Endothelial cell of umbilical vein (primary cell): ENCODE results near the gene COL8A1. TPM values are rescaled to one million over a fixed set of nuclear protein-coding genes. Genes with fewer than 3 reads are reported as not detected.

Experiments
- BruUV-seq: library from RNA; stranded (reverse); fragments of 400-500 nt; replicated peaks from 2 replicates; lab custom pipeline; 2021; lab: Mats Ljungman, UMichigan
- CTCF ChIA-PET: fragments of 300-600, 350-600 bp; sonication (Branson Sonifier 250); formaldehyde crosslinking; loops from one replicate; lab custom pipeline; 2021; ENCODE audit warnings: antibody characterized with exemption, inconsistent platforms; lab: Charles Lee
- POLR2A ChIA-PET: fragments of 300-600, 350-600 bp; sonication (Branson Sonifier 250); formaldehyde crosslinking; loops from one replicate; lab custom pipeline; 2021; ENCODE audit warnings: antibody characterized with exemption, inconsistent platforms; lab: Charles Lee
- DNase-seq: peaks from one replicate; pipeline ENCODE4 v3.0.0-alpha.2; 2011; ENCODE audit warnings: low read depth, low spot score
- FAIRE-seq: peaks from 2 replicates; lab custom pipeline; 2011; peaks lifted over from hg19 to GRCh38; lab: Jason Lieb, UNC
- H2AFZ ChIP-seq: 2 replicates; pipeline ENCODE4 v1.6.0; 2012; ENCODE audit warnings: low read depth, low read length, control low read depth, inconsistent platforms
- H3K27ac ChIP-seq: 2 replicates; pipeline ENCODE4 v1.5.1; 2011; ENCODE audit warnings: low read depth, mild to moderate bottlenecking, control low read depth, low read length, moderate library complexity; ENCODE audit not compliant: insufficient read depth
- H3K27me3 ChIP-seq, 2 experiments: 2 replicates each; pipeline versions ENCODE4 v1.6.0 to v1.6.1; 2011; ENCODE audit warnings: low read length in 2 of 2, mixed read lengths in 1 of 2; ENCODE audit not compliant: control insufficient read depth in 2 of 2, insufficient read depth in 2 of 2
- H3K36me3 ChIP-seq, 2 experiments: 2 replicates in 1 of 2; 3 replicates in 1 of 2; pipeline ENCODE4 v1.5.1; 2011; ENCODE audit warnings: low read length in 2 of 2, mild to moderate bottlenecking in 1 of 2, moderate library complexity in 1 of 2; ENCODE audit not compliant: control insufficient read depth in 2 of 2, insufficient read depth in 2 of 2; ENCODE audit errors: extremely low read depth in 1 of 2
- H3K4me1 ChIP-seq: 3 replicates; pipeline ENCODE4 v1.5.1; 2011; ENCODE audit warnings: mild to moderate bottlenecking, low read length; ENCODE audit not compliant: control insufficient read depth, insufficient read depth; ENCODE audit errors: extremely low read depth
- H3K4me2 ChIP-seq: 2 replicates; pipeline ENCODE4 v1.6.1; 2011; ENCODE audit warnings: low read length, control low read depth, mixed read lengths; ENCODE audit not compliant: insufficient read depth
- H3K4me3 ChIP-seq, 3 experiments: fragments of 200-600 bp in 1 of 3; sonication (generic), shearing (Covaris generic) in 1 of 3; replicated peaks in 1 of 3; 2 replicates each; pipeline ENCODE4 v1.5.1; 2011 to 2016; ENCODE audit warnings: control low read depth in 3 of 3, low read length in 3 of 3, mild to moderate bottlenecking in 2 of 3, inconsistent platforms in 1 of 3, low read depth in 1 of 3, moderate library complexity in 1 of 3; ENCODE audit not compliant: insufficient read depth in 1 of 3
- H3K79me2 ChIP-seq: 2 replicates; pipeline ENCODE4 v1.6.0; 2012; ENCODE audit warnings: low read length, inconsistent platforms; ENCODE audit not compliant: control insufficient read depth, insufficient read depth
- H3K9ac ChIP-seq: replicated peaks from 2 replicates; pipeline ENCODE3; 2011; ENCODE audit warnings: low read length, control low read depth; ENCODE audit not compliant: insufficient read depth; ENCODE audit errors: extremely low read depth
- H3K9me1 ChIP-seq: replicated peaks from 3 replicates; pipeline ENCODE4 v1.6.0; 2011; ENCODE audit warnings: mild to moderate bottlenecking, low read length; ENCODE audit not compliant: control insufficient read depth, insufficient read depth; ENCODE audit errors: extremely low read depth
- H3K9me3 ChIP-seq: replicated peaks from 2 replicates; pipeline ENCODE4 v1.5.1; 2012; ENCODE audit warnings: low read length, inconsistent platforms; ENCODE audit not compliant: control insufficient read depth, insufficient read depth
- H4K20me1 ChIP-seq: replicated peaks from 2 replicates; pipeline ENCODE3; 2011; ENCODE audit warnings: mild to moderate bottlenecking, low read length; ENCODE audit not compliant: control insufficient read depth, insufficient read depth; ENCODE audit errors: extremely low read depth
- EZH2 ChIP-seq: IDR thresholded peaks from 2 replicates; pipeline ENCODE4 v1.6.1; 2012; ENCODE audit warnings: borderline replicate concordance, low read depth, mild to moderate bottlenecking, moderate library complexity, low read length, inconsistent platforms; ENCODE audit not compliant: severe bottlenecking
- FOS ChIP-seq: IDR thresholded peaks from 2 replicates; pipeline ENCODE4 v1.6.1; 2011; ENCODE audit warnings: mild to moderate bottlenecking, low read length, moderate library complexity, borderline replicate concordance; ENCODE audit not compliant: insufficient read depth
- GATA2 ChIP-seq: IDR thresholded peaks from 2 replicates; pipeline ENCODE4 v1.7.0; 2011; ENCODE audit warnings: low read depth, mild to moderate bottlenecking, moderate library complexity, mixed read lengths, low read length; ENCODE audit not compliant: insufficient read length, insufficient read depth
- JUN ChIP-seq: IDR thresholded peaks from 2 replicates; pipeline ENCODE4 v1.6.1; 2011; ENCODE audit warnings: borderline replicate concordance, low read depth; ENCODE audit not compliant: insufficient read length, insufficient read depth
- MYC ChIP-seq: IDR thresholded peaks from one replicate; pipeline ENCODE4 v1.6.1; 2011; ENCODE audit warnings: mild to moderate bottlenecking, low read depth, low read length
- POLR2A ChIP-seq: IDR thresholded peaks from 2 replicates; pipeline ENCODE4 v1.6.1; 2012; ENCODE audit warnings: low read depth, mild to moderate bottlenecking, control low read depth, low read length
- POLR2AphosphoS5 ChIP-seq: IDR thresholded peaks from 2 replicates; pipeline ENCODE4 v1.6.1; 2012; ENCODE audit warnings: low read depth, mild to moderate bottlenecking, control low read depth, low read length, moderate library complexity; ENCODE audit not compliant: insufficient read depth
- dilution Hi-C: fragments of 300-500 bp; cut with MboI; formaldehyde crosslinking; loops from one replicate; pipeline ENCODE4 v1.15.0; 2019; ENCODE audit warnings: low sequenced_read_pairs; ENCODE audit not compliant: extremely low pct_ligation_motif_present
- intact Hi-C: fragments of 100-400 bp; cut with micrococcal nuclease; formaldehyde crosslinking; loops from one replicate; pipeline ENCODE4 v1.10.0; 2022
- polyA plus RNA-seq, 4 experiments: library from polyadenylated mRNA; depleted of rRNA in 3 of 4; stranded (reverse) in 3 of 4; unstranded in 1 of 4; fragments of >200 nt; gene quantifications; 2 replicates each; pipeline versions ENCODE4 v1.2.1 to v1.2.3, GENCODE V29; 2011 to 2012; ENCODE audit warnings: missing spikeins in 1 of 4
- total RNA-seq: library from RNA; stranded (reverse); gene quantifications from 2 replicates; pipeline ENCODE4 v1.2.3, GENCODE V29; 2021
- TF ChIP-seq, protein P1 (sequence below), 2 donors: IDR thresholded peaks; 1 replicate in 1 of 2; 2 replicates in 1 of 2; pipeline ENCODE4 v1.5.1; 2011; ENCODE audit warnings: low read length in 2 of 2, mild to moderate bottlenecking in 2 of 2, moderate library complexity in 2 of 2, control low read depth in 1 of 2, inconsistent platforms in 1 of 2, low read depth in 1 of 2; ENCODE audit not compliant: insufficient read depth in 1 of 2; ENCODE audit errors: extremely low read depth in 1 of 2
- TF ChIP-seq, protein P2 (sequence below): IDR thresholded peaks from 2 replicates; pipeline ENCODE4 v1.6.1; 2011; ENCODE audit not compliant: insufficient read depth, insufficient read length

Gene COL8A1
- total and polyA plus RNA-seq, 2 donors (not counting 3 experiments of a cell fraction or from before 2014, with no cell fraction given) = 358 to 634 TPM

DNA sequence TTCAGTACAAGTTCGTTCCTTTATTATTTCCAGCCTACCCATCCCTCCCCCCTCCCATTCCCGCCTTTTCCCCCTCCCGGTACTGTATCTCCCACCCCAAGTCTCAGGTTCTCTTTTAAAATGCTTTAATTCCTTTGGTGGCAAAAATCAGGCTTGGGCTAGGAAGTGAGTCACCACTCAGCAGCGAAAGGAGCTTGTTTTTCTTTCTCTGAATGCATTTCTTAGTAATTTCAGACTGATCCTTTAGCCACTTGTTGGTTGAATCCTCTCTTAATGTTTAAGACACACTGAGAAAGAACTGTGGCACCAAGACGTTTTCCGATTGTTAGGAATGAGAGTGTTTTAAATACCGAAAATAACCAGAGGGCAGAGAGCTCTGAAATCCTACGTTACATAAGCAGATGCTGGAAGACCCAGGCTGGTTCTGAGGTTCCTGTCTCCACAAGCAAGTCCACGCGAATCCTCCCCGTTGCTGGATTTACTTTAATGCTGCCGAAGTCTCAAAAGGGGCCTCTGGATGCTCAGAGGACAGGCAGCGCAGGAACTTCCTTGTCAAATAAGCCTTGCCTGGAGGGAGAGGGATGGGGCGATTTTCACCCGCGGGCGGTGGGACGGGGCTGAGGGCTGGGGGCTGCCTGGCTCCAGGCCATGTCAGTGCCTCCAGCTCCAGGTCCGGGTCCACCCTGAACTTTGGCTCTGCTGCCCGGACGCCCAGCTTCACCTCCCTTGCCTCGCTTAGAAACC, 854 bp upstream of the COL8A1 start:
- Histone ChIP-seq H3K9me1 (no peaks in the 10 kb centered on the region), H3K9ac (peak overlapping the region; percentile 99), H3K4me1 (peaks cover 65% of the 10 kb centered on the region), H3K27me3 (no peaks in the 10 kb centered on the region), H3K36me3 (peaks cover 0 to 2% of the 10 kb centered on the region in 2 experiments), H3K27ac (peak overlapping the region; percentile 100), H2AFZ (peak overlapping the region; percentile 16), H3K79me2 (peaks cover 49% of the 10 kb centered on the region), H3K9me3 (no peaks in the 10 kb centered on the region), H3K4me2 (peak overlapping the region; percentile 97), H4K20me1 (no peaks in the 10 kb centered on the region), H3K4me3 (peak overlapping the region; percentile 90 to 94 (median 91))
- CTCF ChIA-PET = interaction anchor here (0.6 to 5.1 kb wide), 40 partner anchors 8 to 819 kb away, joined by 3 to 58 read pairs (median 4); no protein-coding TSS in a partner anchor
- TF ChIP-seq, protein P1, sequence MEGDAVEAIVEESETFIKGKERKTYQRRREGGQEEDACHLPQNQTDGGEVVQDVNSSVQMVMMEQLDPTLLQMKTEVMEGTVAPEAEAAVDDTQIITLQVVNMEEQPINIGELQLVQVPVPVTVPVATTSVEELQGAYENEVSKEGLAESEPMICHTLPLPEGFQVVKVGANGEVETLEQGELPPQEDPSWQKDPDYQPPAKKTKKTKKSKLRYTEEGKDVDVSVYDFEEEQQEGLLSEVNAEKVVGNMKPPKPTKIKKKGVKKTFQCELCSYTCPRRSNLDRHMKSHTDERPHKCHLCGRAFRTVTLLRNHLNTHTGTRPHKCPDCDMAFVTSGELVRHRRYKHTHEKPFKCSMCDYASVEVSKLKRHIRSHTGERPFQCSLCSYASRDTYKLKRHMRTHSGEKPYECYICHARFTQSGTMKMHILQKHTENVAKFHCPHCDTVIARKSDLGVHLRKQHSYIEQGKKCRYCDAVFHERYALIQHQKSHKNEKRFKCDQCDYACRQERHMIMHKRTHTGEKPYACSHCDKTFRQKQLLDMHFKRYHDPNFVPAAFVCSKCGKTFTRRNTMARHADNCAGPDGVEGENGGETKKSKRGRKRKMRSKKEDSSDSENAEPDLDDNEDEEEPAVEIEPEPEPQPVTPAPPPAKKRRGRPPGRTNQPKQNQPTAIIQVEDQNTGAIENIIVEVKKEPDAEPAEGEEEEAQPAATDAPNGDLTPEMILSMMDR (IDR thresholded peaks at IDR 0.05; ENCODE audit: extremely low read depth in 1 of 2, insufficient read depth in 1 of 2, low read depth in 1 of 2, low read length in 2 of 2) = no peak
- no peak for TF ChIP-seq GATA2
- TF ChIP-seq JUN = peak; percentile 82
- TF ChIP-seq, protein P2, sequence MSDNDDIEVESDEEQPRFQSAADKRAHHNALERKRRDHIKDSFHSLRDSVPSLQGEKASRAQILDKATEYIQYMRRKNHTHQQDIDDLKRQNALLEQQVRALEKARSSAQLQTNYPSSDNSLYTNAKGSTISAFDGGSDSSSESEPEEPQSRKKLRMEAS = no peak
- no peak for TF ChIP-seq MYC
- TF ChIP-seq EZH2 = no peak
- TF ChIP-seq POLR2A = peak; percentile 69
- peak; percentile 60 for TF ChIP-seq POLR2AphosphoS5
- TF ChIP-seq FOS = peak; percentile 81
- POLR2A ChIA-PET = interaction anchor here (0.6 to 3.4 kb wide), 16 partner anchors 10 to 508 kb away, joined by 3 to 31 read pairs (median 5); no protein-coding TSS in a partner anchor
- DNase-seq (peak; percentile 94), FAIRE-seq (peak; percentile 94)
- dilution Hi-C loops (no loop called here), intact Hi-C loops (loop anchor here (1.0 to 5.0 kb wide), 8 partner anchors 8 to 525 kb away; no protein-coding TSS in a partner anchor)
- BruUV-seq = no TSS peak
